Bladder microvascular endothelial cell (primary cell): ENCODE measurements around the gene DPPA4. TPM values are rescaled to one million over a fixed set of nuclear protein-coding genes. Genes with fewer than 3 reads are reported as not detected.

Experiments
- total RNA-seq: library from RNA; depleted of rRNA; stranded (reverse); fragments of >200 nt; gene quantifications from 2 replicates; pipeline ENCODE4 v1.2.3, GENCODE V29; 2014

The DPPA4 gene
- total RNA-seq = not detected in 2 replicates

GRCh38 chr3:109337393-109337792 lies at the start of gene DPPA4:
TSS of gene DPPA4 (minus strand) at chr3:109337546. CDS start at chr3:109337517, 29 bp downstream.

GRCh38 chr3:109316162-109316730 lies 21.1 kb downstream of the DPPA4 start, which contains the start of gene DPPA2:
TSS of gene DPPA2 (minus strand) at chr3:109316517. CDS start at chr3:109314542, 1,975 bp downstream.

Other genes with a start within 250 kb of the DPPA4 start
- not detected in 2 replicates for gene MORC1, start 219.4 kb downstream of the DPPA4 start, total RNA-seq
- not detected in 2 replicates for gene C3orf85, start 200.8 kb downstream of the DPPA4 start, total RNA-seq
- not detected in 2 replicates for gene DPPA2, start 21.0 kb downstream of the DPPA4 start, total RNA-seq